OCI-LY7 (cell line): ENCODE data around the gene H19.

Experiments used
- EZH2phosphoT487 ChIP-seq: fragments of 200-600 bp; sonication (generic); IDR thresholded peaks from 2 replicates; pipeline ENCODE4 v1.6.1; 2018; ENCODE audit warnings: low read depth, borderline replicate concordance, mild to moderate bottlenecking, mixed run types, antibody characterized with exemption, low read length, moderate library complexity, mixed read lengths
- TF ChIP-seq, protein P1 (sequence below): fragments of 200-600 bp; sonication (generic); conservative IDR thresholded peaks from 2 replicates; pipeline ENCODE4 v1.5.1; 2014; ENCODE audit warnings: mild to moderate bottlenecking, antibody characterized with exemption, low read length, moderate library complexity, mixed read lengths

DNA sequence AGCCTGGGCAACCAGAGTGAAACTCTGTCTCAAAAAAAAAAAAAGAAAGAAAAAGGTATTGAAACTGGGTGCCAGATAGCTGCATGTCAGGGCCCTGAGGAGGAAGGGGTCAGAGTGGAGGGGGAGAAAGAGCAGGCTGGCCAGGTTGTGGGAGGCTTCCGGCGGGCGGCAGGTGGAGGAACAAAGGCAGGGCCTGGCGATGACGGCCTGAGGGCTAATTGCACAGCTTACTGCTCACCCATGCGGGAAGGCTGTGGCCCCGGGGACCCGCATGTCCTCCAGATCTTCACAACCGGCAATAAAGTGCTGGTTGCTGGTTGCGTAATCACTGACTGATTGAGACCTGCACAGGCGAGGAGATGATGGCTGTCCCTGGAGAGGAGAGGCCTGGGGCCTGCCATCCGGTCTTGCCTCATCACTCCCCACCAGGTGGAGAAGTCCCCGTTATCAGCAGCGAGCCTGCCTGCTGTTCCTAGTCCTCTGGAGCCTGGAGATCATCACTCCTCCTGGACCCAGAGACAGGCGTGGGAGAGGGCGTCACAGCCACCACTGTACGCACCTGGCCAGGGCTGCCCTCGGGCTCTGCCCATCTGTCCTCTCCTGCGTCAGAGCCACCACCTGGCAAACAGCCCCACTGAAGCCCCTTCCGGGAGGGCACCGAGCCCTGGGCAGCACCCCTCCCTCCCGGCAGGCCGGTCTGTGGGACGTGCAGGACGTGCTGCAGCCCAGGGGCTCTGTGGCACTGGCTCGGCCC, 18.7 kb downstream of the H19 start:
- TF ChIP-seq, protein P1, sequence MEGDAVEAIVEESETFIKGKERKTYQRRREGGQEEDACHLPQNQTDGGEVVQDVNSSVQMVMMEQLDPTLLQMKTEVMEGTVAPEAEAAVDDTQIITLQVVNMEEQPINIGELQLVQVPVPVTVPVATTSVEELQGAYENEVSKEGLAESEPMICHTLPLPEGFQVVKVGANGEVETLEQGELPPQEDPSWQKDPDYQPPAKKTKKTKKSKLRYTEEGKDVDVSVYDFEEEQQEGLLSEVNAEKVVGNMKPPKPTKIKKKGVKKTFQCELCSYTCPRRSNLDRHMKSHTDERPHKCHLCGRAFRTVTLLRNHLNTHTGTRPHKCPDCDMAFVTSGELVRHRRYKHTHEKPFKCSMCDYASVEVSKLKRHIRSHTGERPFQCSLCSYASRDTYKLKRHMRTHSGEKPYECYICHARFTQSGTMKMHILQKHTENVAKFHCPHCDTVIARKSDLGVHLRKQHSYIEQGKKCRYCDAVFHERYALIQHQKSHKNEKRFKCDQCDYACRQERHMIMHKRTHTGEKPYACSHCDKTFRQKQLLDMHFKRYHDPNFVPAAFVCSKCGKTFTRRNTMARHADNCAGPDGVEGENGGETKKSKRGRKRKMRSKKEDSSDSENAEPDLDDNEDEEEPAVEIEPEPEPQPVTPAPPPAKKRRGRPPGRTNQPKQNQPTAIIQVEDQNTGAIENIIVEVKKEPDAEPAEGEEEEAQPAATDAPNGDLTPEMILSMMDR = no peak
- no peak for TF ChIP-seq EZH2phosphoT487
